Upper lobe of left lung (tissue), 4 donors: ENCODE data around the gene FGGY.

Source experiments
- EP300 ChIP-seq, 4 donors: sonication (generic); formaldehyde crosslinking; IDR thresholded peaks; one replicate each; pipeline ENCODE4 v1.5.1; 2017; ENCODE audit warnings: antibody characterized with exemption in 4 of 4, control low read depth in 2 of 4
- POLR2A ChIP-seq, 4 donors: fragments of 450-650 bp; IDR thresholded peaks; one replicate each; pipeline ENCODE4 v1.5.1; 2016 to 2017; ENCODE audit warnings: antibody characterized with exemption in 4 of 4, mild to moderate bottlenecking in 2 of 4
- POLR2AphosphoS5 ChIP-seq, 2 donors: sonication (generic); formaldehyde crosslinking; IDR thresholded peaks; one replicate each; pipeline ENCODE4 v1.5.1; 2017; ENCODE audit warnings: antibody characterized with exemption in 2 of 2
- TF ChIP-seq, protein P1 (sequence below), 6 experiments: fragments of 450-650 bp in 4 of 6; fragments of 200-600 bp in 2 of 6; sonication (generic) in 2 of 6; IDR thresholded peaks; one replicate each; pipeline ENCODE4 v1.5.1; 2016 to 2019; ENCODE audit warnings: antibody characterized with exemption in 6 of 6

DNA sequence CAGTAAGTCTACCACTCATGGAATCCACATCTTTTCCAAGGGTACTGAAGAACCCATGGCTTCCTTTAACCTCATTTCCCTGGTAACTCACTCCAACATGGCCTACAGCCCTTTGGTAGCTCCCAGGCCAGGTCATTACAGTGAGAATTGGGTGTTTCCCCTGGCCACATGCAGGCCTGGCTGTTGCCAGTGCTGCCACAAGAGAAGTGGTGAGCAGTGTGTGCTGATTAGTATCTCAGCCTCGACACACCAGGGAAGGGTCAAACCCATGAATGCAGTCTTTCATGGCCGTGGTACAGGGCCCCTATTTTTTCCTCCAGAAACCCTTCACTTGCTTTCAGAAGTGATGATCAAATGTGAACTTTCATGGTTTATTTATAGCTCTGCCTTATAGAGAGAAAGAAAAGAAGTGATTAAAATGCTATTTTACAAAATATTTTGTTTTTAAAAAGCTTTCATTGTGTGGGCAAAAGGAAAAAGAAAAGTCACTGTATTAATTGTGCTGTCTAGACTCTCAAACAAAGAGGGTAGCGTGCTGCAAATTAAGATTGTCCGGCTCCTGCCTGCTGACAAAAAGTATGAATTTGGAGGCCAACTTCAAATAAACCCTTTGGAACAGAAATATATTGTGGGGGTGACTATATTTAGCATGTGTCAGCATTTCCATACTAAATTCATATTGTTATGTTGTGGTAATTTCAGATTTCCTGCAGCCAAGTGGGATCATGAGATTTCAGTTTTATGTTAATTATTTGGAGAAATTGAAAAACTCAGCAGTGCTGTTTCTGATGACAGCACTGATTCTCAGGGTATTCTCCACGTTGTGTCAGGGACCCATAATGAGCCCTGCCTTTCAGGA lies 455.9 kb downstream of the FGGY start:
- TF ChIP-seq POLR2A (IDR thresholded peaks at IDR 0.05): no peak
- TF ChIP-seq, protein P1, sequence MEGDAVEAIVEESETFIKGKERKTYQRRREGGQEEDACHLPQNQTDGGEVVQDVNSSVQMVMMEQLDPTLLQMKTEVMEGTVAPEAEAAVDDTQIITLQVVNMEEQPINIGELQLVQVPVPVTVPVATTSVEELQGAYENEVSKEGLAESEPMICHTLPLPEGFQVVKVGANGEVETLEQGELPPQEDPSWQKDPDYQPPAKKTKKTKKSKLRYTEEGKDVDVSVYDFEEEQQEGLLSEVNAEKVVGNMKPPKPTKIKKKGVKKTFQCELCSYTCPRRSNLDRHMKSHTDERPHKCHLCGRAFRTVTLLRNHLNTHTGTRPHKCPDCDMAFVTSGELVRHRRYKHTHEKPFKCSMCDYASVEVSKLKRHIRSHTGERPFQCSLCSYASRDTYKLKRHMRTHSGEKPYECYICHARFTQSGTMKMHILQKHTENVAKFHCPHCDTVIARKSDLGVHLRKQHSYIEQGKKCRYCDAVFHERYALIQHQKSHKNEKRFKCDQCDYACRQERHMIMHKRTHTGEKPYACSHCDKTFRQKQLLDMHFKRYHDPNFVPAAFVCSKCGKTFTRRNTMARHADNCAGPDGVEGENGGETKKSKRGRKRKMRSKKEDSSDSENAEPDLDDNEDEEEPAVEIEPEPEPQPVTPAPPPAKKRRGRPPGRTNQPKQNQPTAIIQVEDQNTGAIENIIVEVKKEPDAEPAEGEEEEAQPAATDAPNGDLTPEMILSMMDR (IDR thresholded peaks at IDR 0.05): no peak
- TF ChIP-seq POLR2AphosphoS5 (IDR thresholded peaks at IDR 0.05): no peak
- no peak for TF ChIP-seq EP300 (IDR thresholded peaks at IDR 0.05)
